Spleen (tissue), 11 donors: ENCODE measurements around the gene DOCK1. TPM values are rescaled to one million over a fixed set of nuclear protein-coding genes. Genes with fewer than 3 reads are reported as not detected.

Experiments
- DNase-seq: peaks from one replicate; pipeline ENCODE4 v3.0.0-alpha.2; 2020
- H3K27ac ChIP-seq, 8 donors: fragments of 200-600 bp; sonication (generic) in 7 of 8; 1 replicate in 4 of 8; 2 replicates in 4 of 8; pipeline versions ENCODE4 v1.5.0 to v1.8.0; 2016 to 2021; ENCODE audit warnings: inconsistent platforms in 4 of 8, mild to moderate bottlenecking in 4 of 8, moderate library complexity in 1 of 8
- H3K27me3 ChIP-seq, 7 donors: fragments of 200-600 bp; sonication (generic) in 6 of 7; replicated peaks in 1 of 7; 1 replicate in 4 of 7; 2 replicates in 3 of 7; pipeline versions ENCODE4 v1.5.0 to v1.8.0; 2016 to 2021; ENCODE audit warnings: inconsistent platforms in 3 of 7, mild to moderate bottlenecking in 1 of 7
- H3K36me3 ChIP-seq, 6 donors: fragments of 200-600 bp; sonication (generic) in 5 of 6; 1 replicate in 4 of 6; 2 replicates in 2 of 6; pipeline versions ENCODE4 v1.5.0 to v1.8.0; 2016 to 2021; ENCODE audit warnings: inconsistent platforms in 2 of 6
- H3K4me1 ChIP-seq, 6 donors: fragments of 200-600 bp; sonication (generic) in 5 of 6; 1 replicate in 3 of 6; 2 replicates in 3 of 6; pipeline versions ENCODE4 v1.5.0 to v1.8.0; 2016 to 2021; ENCODE audit warnings: inconsistent platforms in 3 of 6
- H3K4me3 ChIP-seq, 8 donors: fragments of 200-600 bp; sonication (generic) in 7 of 8; 1 replicate in 4 of 8; 2 replicates in 4 of 8; pipeline versions ENCODE4 v1.5.0 to v1.8.0; 2016 to 2021; ENCODE audit warnings: inconsistent platforms in 4 of 8, mild to moderate bottlenecking in 4 of 8, moderate library complexity in 2 of 8
- H3K9me3 ChIP-seq, 8 donors: fragments of 200-600 bp; sonication (generic) in 7 of 8; 1 replicate in 4 of 8; 2 replicates in 4 of 8; pipeline versions ENCODE4 v1.5.0 to v1.8.0; 2016 to 2021; ENCODE audit warnings: inconsistent platforms in 4 of 8
- CTCF ChIP-seq, 11 experiments: fragments of 200-600 bp in 7 of 11; fragments of 450-650 bp in 4 of 11; sonication (generic) in 4 of 11; IDR thresholded peaks in 8 of 11; conservative IDR thresholded peaks in 3 of 11; 1 replicate in 7 of 11; 2 replicates in 4 of 11; pipeline versions ENCODE4 v1.4.0 to v1.8.0; 2016 to 2021; ENCODE audit warnings: antibody characterized with exemption in 11 of 11, inconsistent platforms in 4 of 11, mild to moderate bottlenecking in 1 of 11
- POLR2A ChIP-seq, 3 donors: fragments of 450-650 bp; IDR thresholded peaks; one replicate each; pipeline ENCODE4 v1.5.1; 2017; ENCODE audit warnings: antibody characterized with exemption in 3 of 3, mild to moderate bottlenecking in 1 of 3
- POLR2AphosphoS5 ChIP-seq, 3 donors: sonication (generic); formaldehyde crosslinking; IDR thresholded peaks; one replicate each; pipeline ENCODE4 v1.5.1; 2017; ENCODE audit warnings: antibody characterized with exemption in 3 of 3
- WGBS, 5 donors: extraction: QIAGEN DNeasy Blood & Tissue Kit in 3 of 5; methylation state at CpG; one replicate each; pipeline versions ENCODE4 v1.1.5 to v1.1.7; 2013 to 2018; 5-methylcytosine and 5-hydroxymethylcytosine counted together
- intact Hi-C: fragments of 100-400 bp; cut with DNase I; formaldehyde crosslinking; loops from one replicate; pipeline ENCODE4 v1.15.0; 2023; ENCODE audit warnings: low total_unique reads
- polyA plus RNA-seq, 3 donors: library from polyadenylated mRNA; stranded (reverse); fragments of 200-250 nt; gene quantifications; one replicate each; pipeline ENCODE4 v1.2.1, GENCODE V29; 2013
- total RNA-seq, 7 donors: library from RNA; depleted of rRNA in 3 of 7; stranded (reverse); fragments of >200 nt in 3 of 7; fragmentation: NEBNext Ultra II Directional in 4 of 7; extraction: Animal tissue kit (Norgen Biotek cat#: 25700) in 4 of 7; gene quantifications; one replicate each; pipeline versions ENCODE4 v1.1.0 to v1.2.1, GENCODE V29; 2016 to 2021
- donor health status: healthy with polysubstance abuse.
- donor health status: DM: no; HTN: no; CAD: no; lungs with moderate emphysema.
- donor health status: DM: no; HTN: no; CAD: no.
- donor health status: Bipolar disorder and iron deficiency.
- donor health status: healthy.
- donor health status: DM: no; HTN: no; CAD: no.
- donor health status: DM: yes; HTN: yes; CAD: no.

DOCK1 gene
- total and polyA plus RNA-seq, 10 donors, result 2.2 to 40.5 (median 25.1) TPM

DNA sequence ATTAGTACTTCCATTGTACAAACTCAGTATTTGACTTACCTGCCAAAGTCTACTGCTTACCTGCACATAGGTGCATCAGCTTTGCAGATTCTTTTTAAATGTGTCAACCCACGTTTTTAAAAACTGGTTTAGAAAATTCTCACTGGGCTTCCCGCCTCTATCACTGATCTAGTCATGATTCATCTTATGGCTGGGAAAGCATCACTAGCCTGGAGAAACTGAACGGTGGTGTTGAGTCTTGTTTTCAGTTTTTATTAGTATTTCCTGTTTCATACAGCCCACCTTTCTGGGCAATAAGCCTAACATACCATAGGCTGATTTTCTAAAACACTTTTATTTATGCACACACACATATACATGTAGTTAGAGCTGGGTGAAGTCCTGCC, 19.7 kb downstream of the DOCK1 start:
- no peak for TF ChIP-seq POLR2A (IDR thresholded peaks at IDR 0.05)
- no peak for TF ChIP-seq POLR2AphosphoS5 (IDR thresholded peaks at IDR 0.05)
- TF ChIP-seq CTCF (IDR thresholded peaks at IDR 0.05 in 8 of 11, conservative IDR thresholded peaks at IDR 0.05 in 3 of 11), result no peak
- intact Hi-C loops, result no loop called here
- H3K9me3 ChIP-seq, result peaks cover 0 to 9% (median 2%) of the 10 kb centered on the region in 8 donors
- H3K4me1 ChIP-seq, result no peaks in the 10 kb centered on the region
- WGBS, 5 donors, result 55 to 63% (median 60%) methylated on average over 3 of the region's 3 CpGs
- DNase-seq, result no peak
- no peaks in the 10 kb centered on the region for H3K27me3 ChIP-seq
- no peaks in the 10 kb centered on the region for H3K36me3 ChIP-seq
- no peak overlapping the region for H3K27ac ChIP-seq
- no peak overlapping the region for H3K4me3 ChIP-seq

- intact Hi-C loops, result no loop called here
- no peaks in the 10 kb centered on the region for H3K9me3 ChIP-seq
- no peaks in the 10 kb centered on the region for H3K36me3 ChIP-seq
- H3K27ac ChIP-seq, result no peak overlapping the region
- TF ChIP-seq POLR2A (IDR thresholded peaks at IDR 0.05) (no peak), CTCF (IDR thresholded peaks at IDR 0.05 in 8 of 11, conservative IDR thresholded peaks at IDR 0.05 in 3 of 11) (no peak), POLR2AphosphoS5 (IDR thresholded peaks at IDR 0.05) (no peak)
- no peaks in the 10 kb centered on the region for H3K27me3 ChIP-seq
- 85 to 90% (median 89%) methylated on average over 8 of the region's 8 CpGs for WGBS, 5 donors
- DNase-seq, result peak; percentile 54
- no peak overlapping the region for H3K4me3 ChIP-seq
- peaks cover 0 to 10% (median 0%) of the 10 kb centered on the region in 6 donors for H3K4me1 ChIP-seq
Observed at GRCh38 chr10:126926568-126926967, 21.3 kb downstream of the DOCK1 start.

- TF ChIP-seq POLR2A (IDR thresholded peaks at IDR 0.05) (no peak), POLR2AphosphoS5 (IDR thresholded peaks at IDR 0.05) (no peak)
- H3K4me3 ChIP-seq, result no peak overlapping the region
- H3K27me3 ChIP-seq, result no peaks in the 10 kb centered on the region
- H3K9me3 ChIP-seq, result no peaks in the 10 kb centered on the region
- 89 to 99% (median 97%) methylated on average over 13 of the region's 13 CpGs for WGBS, 5 donors
- peaks cover 0 to 18% (median 2%) of the 10 kb centered on the region in 6 donors for H3K4me1 ChIP-seq
- H3K36me3 ChIP-seq, result no peaks in the 10 kb centered on the region
- DNase-seq, result no peak
- no peak overlapping the region for H3K27ac ChIP-seq
- intact Hi-C loops, result no loop called here
Observed at GRCh38 chr10:126927799-126928198, 22.6 kb downstream of the DOCK1 start.

- Histone ChIP-seq H3K4me1 (peaks cover 0 to 22% (median 2%) of the 10 kb centered on the region in 6 donors), H3K27ac (no peak overlapping the region), H3K27me3 (no peaks in the 10 kb centered on the region), H3K4me3 (no peak overlapping the region), H3K36me3 (no peaks in the 10 kb centered on the region), H3K9me3 (no peaks in the 10 kb centered on the region)
- WGBS, 5 donors, result 89 to 98% (median 91%) methylated on average over 7 of the region's 7 CpGs
- no peak for DNase-seq
- TF ChIP-seq POLR2A (IDR thresholded peaks at IDR 0.05) (no peak), POLR2AphosphoS5 (IDR thresholded peaks at IDR 0.05) (no peak), CTCF (IDR thresholded peaks at IDR 0.05 in 8 of 11, conservative IDR thresholded peaks at IDR 0.05 in 3 of 11) (no peak)
- intact Hi-C loops, result no loop called here
Observed at GRCh38 chr10:126928274-126928673, 23.0 kb downstream of the DOCK1 start.

DNA sequence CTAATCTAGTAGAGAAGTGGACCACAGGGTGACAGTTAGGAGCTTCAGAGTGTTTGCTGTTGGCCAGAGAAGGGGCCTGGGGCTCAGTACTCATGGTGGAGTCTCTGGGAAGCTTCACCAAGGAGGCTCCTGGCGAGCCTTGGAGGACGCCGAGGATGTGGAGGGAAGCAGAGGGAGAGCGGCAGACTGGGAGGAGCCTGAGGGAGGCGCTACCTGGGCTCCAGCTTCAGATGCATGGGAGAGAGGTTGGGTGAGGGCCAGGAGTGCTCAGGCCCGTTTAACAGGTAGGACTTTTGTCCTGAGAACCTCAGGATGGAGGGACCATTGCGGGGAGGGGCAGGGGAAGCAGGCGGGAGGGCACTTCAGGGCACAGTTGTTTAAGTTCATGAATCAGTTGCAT, 24.2 kb downstream of the DOCK1 start:
- DNase-seq, result no peak
- WGBS, 5 donors, result 81 to 90% (median 88%) methylated on average over 8 of the region's 8 CpGs

More for the DNA sequence above, 24.2 kb downstream of the DOCK1 start:
- no peaks in the 10 kb centered on the region for H3K9me3 ChIP-seq
- intact Hi-C loops, result no loop called here
- H3K27ac ChIP-seq, result no peak overlapping the region
- no peak overlapping the region for H3K4me3 ChIP-seq
- peaks cover 0 to 25% (median 2%) of the 10 kb centered on the region in 6 donors for H3K4me1 ChIP-seq
- no peaks in the 10 kb centered on the region for H3K27me3 ChIP-seq
- no peak for TF ChIP-seq POLR2A (IDR thresholded peaks at IDR 0.05)
- no peak for TF ChIP-seq POLR2AphosphoS5 (IDR thresholded peaks at IDR 0.05)
- TF ChIP-seq CTCF (IDR thresholded peaks at IDR 0.05 in 8 of 11, conservative IDR thresholded peaks at IDR 0.05 in 3 of 11), result no peak
- no peaks in the 10 kb centered on the region for H3K36me3 ChIP-seq
